Activated CD4-positive, alpha-beta T cell treated with anti-CD3 and anti-CD28 coated beads for 36 hours (primary cell): ENCODE measurements around the gene RBKS. TPM values are rescaled to one million over a fixed set of nuclear protein-coding genes. Genes with fewer than 3 reads are reported as not detected.

Experiments
- ATAC-seq: fragments of 200-7000 bp; cut with Tn5 transposase; one replicate; pipeline ENCODE4 v1.10.0; 2021; ENCODE audit warnings: mild to moderate bottlenecking, moderate library complexity
- CTCF ChIA-PET: fragments of 350-600 bp; sonication (Branson Sonifier 250); formaldehyde crosslinking; loops from one replicate; lab custom pipeline; 2021; ENCODE audit warnings: antibody characterized with exemption; lab: Charles Lee
- POLR2A ChIA-PET: fragments of 350-600 bp; sonication (Branson Sonifier 250); formaldehyde crosslinking; loops from one replicate; lab custom pipeline; 2021; ENCODE audit warnings: antibody characterized with exemption, inconsistent platforms; lab: Charles Lee
- DNase-seq: peaks from one replicate; pipeline ENCODE4 v3.0.0-alpha.2; 2020
- H3K27ac Mint-ChIP-seq: one replicate; pipeline ENCODE4 v1.8.0; 2021; ENCODE audit warnings: mixed read lengths
- H3K27me3 Mint-ChIP-seq: one replicate; pipeline ENCODE4 v1.8.0; 2021; ENCODE audit warnings: mixed read lengths
- H3K36me3 Mint-ChIP-seq: one replicate; pipeline ENCODE4 v1.8.0; 2021; ENCODE audit warnings: low read depth, mixed read lengths
- H3K4me1 Mint-ChIP-seq: one replicate; pipeline ENCODE4 v1.8.0; 2021; ENCODE audit warnings: mixed read lengths
- H3K4me3 Mint-ChIP-seq: one replicate; pipeline ENCODE4 v1.8.0; 2021; ENCODE audit warnings: mild to moderate bottlenecking, moderate library complexity, mixed read lengths
- H3K9me3 Mint-ChIP-seq: one replicate; pipeline ENCODE4 v1.8.0; 2021; ENCODE audit warnings: low read depth, mixed read lengths
- intact Hi-C, 2 experiments: fragments of 100-400 bp; cut with DNase I in 1 of 2; cut with micrococcal nuclease in 1 of 2; formaldehyde crosslinking; loops; one replicate each; pipeline versions ENCODE4 v1.14.2 to v1.15.1; 2022 to 2024; cut with DNase I, micrococcal nuclease
- total RNA-seq, 2 experiments: library from RNA; stranded (reverse); gene quantifications; one replicate each; pipeline ENCODE4 v1.2.3, GENCODE V29; 2021

RBKS gene
- total RNA-seq, 2 experiments from 2014 or later = 4.6 to 6.4 TPM

DNA sequence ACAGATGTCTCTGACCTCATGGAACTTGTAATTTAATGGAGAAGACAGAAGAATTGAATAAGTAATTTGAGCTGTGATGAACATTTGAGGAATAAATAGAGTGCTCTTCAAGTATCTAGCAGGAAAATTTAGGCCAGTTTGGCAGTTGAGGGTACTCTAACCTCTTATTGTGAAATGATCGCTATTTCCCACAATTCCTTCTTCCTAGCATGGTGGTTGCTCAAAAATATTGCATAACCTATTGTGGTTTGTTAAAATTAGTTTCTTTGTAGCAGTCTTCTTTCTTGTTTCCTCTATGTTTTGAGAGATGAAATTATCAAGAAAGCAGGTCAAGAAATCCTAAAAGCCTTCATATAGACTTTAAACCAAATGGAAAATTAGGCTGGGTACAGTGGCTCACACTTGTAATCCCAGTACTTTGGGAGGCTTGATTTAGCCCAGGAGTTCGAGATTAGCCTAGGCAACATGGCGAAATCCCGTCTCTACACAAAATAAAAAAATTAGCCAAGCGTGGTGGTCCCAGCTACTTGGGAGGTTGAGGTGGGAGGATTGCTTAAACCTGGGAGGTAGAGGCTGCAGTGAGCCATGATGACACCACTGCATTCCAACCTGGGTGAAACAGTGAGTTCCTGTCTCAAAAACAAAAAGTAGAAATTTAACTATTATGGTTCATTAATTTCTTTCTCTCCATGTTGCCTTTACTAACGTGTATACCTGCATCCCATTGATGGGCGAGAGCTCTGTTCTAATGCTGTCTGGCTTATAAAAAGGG lies 58.7 kb downstream of the RBKS start:
- Mint-ChIP-seq H3K4me3 (no peak overlapping the region), H3K27me3 (no peaks in the 10 kb centered on the region), H3K36me3 (peaks cover 8% of the 10 kb centered on the region), H3K27ac (no peak overlapping the region), H3K9me3 (no peaks in the 10 kb centered on the region), H3K4me1 (no peaks in the 10 kb centered on the region)
- ATAC-seq = no peak
- intact Hi-C loops = no loop called here
- no peak for DNase-seq
- CTCF ChIA-PET = interaction anchor here (0.6 to 1.3 kb wide), 2 partner anchors 20 to 539 kb away, joined by 3 read pairs; no protein-coding TSS in a partner anchor
- POLR2A ChIA-PET = no interaction called here

DNA sequence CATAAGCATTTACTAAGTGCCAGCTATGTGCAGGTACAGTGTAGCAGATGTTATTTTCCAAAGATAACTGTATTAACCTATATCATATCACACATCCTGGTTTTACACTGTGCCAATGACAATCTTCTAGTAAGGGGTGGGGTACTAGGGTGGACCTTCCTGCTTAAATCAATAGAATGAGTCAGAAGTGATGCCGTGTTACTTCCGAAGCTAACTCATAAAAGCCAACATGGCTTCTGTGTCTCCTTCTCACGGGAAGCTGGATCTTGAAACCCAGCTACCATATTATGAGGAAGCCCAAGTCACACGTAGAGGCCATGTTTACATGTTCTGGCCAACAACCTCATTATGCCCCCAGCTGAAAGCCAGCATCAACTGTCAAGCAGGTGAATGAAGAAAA lies 59.5 kb downstream of the RBKS start:
- peaks cover 8% of the 10 kb centered on the region for H3K36me3 Mint-ChIP-seq
- ATAC-seq (no peak), DNase-seq (no peak)
- H3K4me1 Mint-ChIP-seq = no peaks in the 10 kb centered on the region
- no peak overlapping the region for H3K27ac Mint-ChIP-seq
- CTCF ChIA-PET = interaction anchor here (0.7 to 1.3 kb wide), 2 partner anchors 9 to 20 kb away, joined by 3 read pairs; no protein-coding TSS in a partner anchor
- H3K4me3 Mint-ChIP-seq = no peak overlapping the region
- no peaks in the 10 kb centered on the region for H3K9me3 Mint-ChIP-seq
- H3K27me3 Mint-ChIP-seq = no peaks in the 10 kb centered on the region
- POLR2A ChIA-PET = no interaction called here
- intact Hi-C loops = no loop called here

DNA sequence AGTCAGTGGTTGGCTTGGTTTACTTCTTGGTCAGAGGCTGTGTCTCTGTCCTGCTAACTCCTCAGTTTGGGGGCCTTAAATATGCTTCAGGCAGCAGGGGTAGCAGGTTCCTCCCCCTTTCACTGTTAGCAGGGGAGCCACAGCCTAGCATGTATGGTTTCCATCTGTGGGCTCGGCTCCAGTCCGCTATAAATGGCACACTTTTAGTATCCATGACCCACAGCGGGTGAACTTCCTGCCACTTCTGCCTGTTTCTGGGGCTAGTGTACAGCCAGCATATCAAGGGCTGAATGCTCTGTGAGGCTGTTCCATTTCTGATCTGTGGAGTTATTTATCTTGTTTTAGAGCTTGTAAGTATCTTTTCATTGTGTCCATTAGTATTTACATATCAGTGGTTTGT lies 60.4 kb downstream of the RBKS start:
- Mint-ChIP-seq H3K9me3 (peaks cover 2% of the 10 kb centered on the region), H3K4me1 (no peaks in the 10 kb centered on the region), H3K36me3 (peaks cover 9% of the 10 kb centered on the region), H3K4me3 (no peak overlapping the region), H3K27me3 (no peaks in the 10 kb centered on the region), H3K27ac (no peak overlapping the region)
- intact Hi-C loops = no loop called here
- DNase-seq = no peak
- ChIA-PET CTCF (interaction anchor here (0.7 to 1.3 kb wide), 3 partner anchors 8 to 19 kb away, joined by 3 to 4 read pairs (median 3); no protein-coding TSS in a partner anchor), POLR2A (no interaction called here)
- ATAC-seq = no peak

DNA sequence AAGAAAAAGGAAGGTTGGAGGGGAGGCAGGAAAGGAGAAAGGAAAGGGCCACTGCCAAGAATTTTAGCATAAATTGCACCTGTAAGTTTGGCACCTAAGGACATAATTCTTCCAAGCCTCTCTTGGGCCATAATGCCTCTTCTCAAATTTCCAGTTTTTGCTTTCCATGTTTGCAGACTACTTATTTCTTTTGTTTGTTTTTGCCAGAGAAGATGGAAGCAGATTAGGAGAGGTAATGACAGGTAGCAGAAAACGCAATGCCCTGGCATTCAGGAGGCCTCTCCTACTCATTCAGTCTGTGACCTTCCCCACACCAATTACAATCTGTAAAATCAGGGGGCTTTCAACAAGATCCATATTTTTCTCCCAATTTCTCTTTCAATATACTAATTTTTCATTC lies 61.9 kb downstream of the RBKS start:
- peaks cover 5% of the 10 kb centered on the region for H3K9me3 Mint-ChIP-seq
- no peak overlapping the region for H3K4me3 Mint-ChIP-seq
- ChIA-PET CTCF (no interaction called here), POLR2A (no interaction called here)
- no peak for DNase-seq
- no peaks in the 10 kb centered on the region for H3K4me1 Mint-ChIP-seq
- peaks cover 9% of the 10 kb centered on the region for H3K36me3 Mint-ChIP-seq
- no peak for ATAC-seq
- no peaks in the 10 kb centered on the region for H3K27me3 Mint-ChIP-seq
- no peak overlapping the region for H3K27ac Mint-ChIP-seq
- intact Hi-C loops = no loop called here

DNA sequence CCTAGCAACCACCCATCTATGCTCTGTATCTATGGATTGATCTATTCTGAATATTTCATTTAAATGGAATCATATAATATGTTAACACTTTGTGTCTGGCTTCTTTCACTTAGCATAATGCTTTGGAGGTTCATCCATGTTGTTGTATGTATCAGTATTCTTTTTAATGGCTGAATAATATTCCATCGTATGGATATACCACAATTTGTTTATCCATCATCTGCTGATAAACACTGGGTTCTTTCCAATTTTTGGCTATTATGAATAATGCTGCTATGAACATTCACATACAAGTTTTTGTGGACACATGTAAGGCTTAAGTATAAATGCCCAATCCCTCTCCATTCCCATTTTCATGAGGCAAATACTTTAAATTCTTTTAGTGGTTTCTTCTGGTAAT lies 65.8 kb downstream of the RBKS start:
- Mint-ChIP-seq H3K27ac (no peak overlapping the region), H3K4me3 (no peak overlapping the region), H3K4me1 (no peaks in the 10 kb centered on the region), H3K36me3 (peaks cover 2% of the 10 kb centered on the region), H3K9me3 (peaks cover 5% of the 10 kb centered on the region), H3K27me3 (no peaks in the 10 kb centered on the region)
- DNase-seq = no peak
- ChIA-PET POLR2A (no interaction called here), CTCF (no interaction called here)
- intact Hi-C loops = no loop called here
- ATAC-seq = no peak

DNA sequence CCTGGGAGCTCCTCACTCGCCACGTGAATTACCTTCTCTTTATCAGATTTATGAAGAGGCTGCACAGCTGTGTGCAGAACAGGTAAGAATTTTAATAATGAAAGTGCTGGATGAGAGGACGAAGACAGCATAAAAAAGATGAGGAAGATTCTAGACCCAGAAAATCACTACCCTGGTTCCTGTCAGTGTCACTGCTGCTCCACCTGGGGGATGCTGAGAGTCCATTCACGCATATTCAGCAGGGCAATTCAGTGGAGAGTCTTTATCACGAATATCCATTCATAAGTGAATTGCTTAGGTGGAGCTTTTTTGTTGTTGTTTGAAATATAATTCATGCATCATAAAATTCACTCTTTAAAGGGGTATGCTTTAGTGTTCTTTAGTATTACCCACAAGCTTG lies 66.6 kb downstream of the RBKS start:
- H3K36me3 Mint-ChIP-seq = peaks cover 2% of the 10 kb centered on the region
- no peaks in the 10 kb centered on the region for H3K4me1 Mint-ChIP-seq
- peaks cover 5% of the 10 kb centered on the region for H3K9me3 Mint-ChIP-seq
- no peak overlapping the region for H3K27ac Mint-ChIP-seq
- CTCF ChIA-PET = interaction anchor here (0.6 to 0.7 kb wide), 2 partner anchors 15 to 384 kb away, joined by 3 read pairs; no protein-coding TSS in a partner anchor
- intact Hi-C loops = no loop called here
- no peaks in the 10 kb centered on the region for H3K27me3 Mint-ChIP-seq
- DNase-seq (no peak), ATAC-seq (no peak)
- H3K4me3 Mint-ChIP-seq = no peak overlapping the region
- POLR2A ChIA-PET = no interaction called here

DNA sequence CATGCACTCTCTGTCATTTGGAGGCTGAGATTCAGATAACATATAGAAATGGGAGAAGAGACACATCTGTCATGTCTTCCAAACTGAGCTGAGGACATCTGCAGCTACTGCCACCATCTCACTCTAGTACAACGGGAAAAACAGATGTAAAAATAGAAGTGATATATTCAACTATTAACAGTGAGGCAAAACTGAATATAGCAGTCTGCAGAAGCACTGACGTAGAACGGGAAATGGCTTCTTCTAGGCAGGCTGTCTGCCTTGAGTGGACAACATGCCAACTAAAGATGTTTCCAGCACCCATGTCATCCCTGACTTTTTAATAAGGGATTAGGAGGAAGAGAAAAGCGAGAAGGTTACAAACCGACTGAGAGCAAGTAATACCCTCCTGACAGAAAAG lies 67.1 kb downstream of the RBKS start:
- ChIA-PET POLR2A (no interaction called here), CTCF (interaction anchor here (0.7 kb wide), 1 partner anchor 14 kb away, joined by 3 read pairs; no protein-coding TSS in a partner anchor)
- Mint-ChIP-seq H3K4me1 (no peaks in the 10 kb centered on the region), H3K36me3 (peaks cover 2% of the 10 kb centered on the region), H3K4me3 (no peak overlapping the region), H3K9me3 (peaks cover 5% of the 10 kb centered on the region), H3K27me3 (no peaks in the 10 kb centered on the region), H3K27ac (no peak overlapping the region)
- intact Hi-C loops = no loop called here
- DNase-seq (no peak), ATAC-seq (no peak)

DNA sequence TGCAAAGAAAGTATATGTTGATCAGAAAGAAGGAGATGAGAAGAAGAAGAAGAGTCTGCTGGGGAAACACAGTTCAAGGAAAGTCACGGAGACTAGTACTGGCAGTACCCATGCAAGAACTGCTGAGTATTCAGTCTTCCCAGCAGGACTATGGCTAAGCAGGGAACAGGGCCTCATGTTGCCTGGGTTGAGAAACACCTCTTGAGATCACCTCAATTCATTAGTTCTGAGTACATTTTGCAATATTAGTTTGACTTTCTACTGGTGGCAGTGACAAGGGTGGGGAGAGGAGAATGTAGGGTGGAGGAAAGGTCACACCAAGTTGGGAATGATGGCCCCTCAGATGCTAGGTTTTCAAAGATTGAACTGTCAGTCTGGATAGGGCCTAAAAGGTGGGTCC lies 68.1 kb downstream of the RBKS start:
- ChIA-PET POLR2A (no interaction called here), CTCF (interaction anchor here (1.2 kb wide), 1 partner anchor 8 kb away, joined by 3 read pairs; no protein-coding TSS in a partner anchor)
- DNase-seq (no peak), ATAC-seq (no peak)
- Mint-ChIP-seq H3K4me1 (no peaks in the 10 kb centered on the region), H3K27ac (no peak overlapping the region), H3K9me3 (peaks cover 5% of the 10 kb centered on the region), H3K36me3 (peaks cover 2% of the 10 kb centered on the region), H3K27me3 (no peaks in the 10 kb centered on the region), H3K4me3 (no peak overlapping the region)
- intact Hi-C loops = no loop called here

DNA sequence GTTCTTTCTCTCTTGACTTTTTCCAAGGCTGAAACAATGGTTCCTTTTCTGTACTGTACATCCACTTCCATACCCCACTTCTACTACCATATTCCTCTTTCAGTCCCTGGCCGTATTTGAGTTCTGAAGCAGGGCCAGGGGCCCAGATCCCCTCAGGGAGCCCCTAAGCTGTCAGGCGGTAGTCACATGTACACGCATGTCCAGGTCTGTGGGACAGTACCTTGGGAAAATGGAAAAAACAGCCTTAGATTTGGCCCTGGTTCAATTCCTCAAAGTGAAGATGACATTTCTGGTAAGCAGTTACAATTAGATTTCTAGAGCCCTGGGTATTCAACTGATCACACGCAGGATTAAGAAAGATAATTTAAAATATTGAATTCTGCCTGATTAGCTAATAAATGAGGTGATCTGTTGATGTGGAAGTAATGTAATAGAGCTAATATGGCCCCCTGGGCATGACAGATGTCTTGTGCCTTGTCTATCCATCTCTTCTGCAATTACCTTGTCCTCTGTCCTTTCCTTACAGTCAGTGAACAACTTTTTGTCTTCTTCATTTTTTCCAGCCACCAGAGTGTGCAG lies 74.2 kb downstream of the RBKS start:
- Mint-ChIP-seq H3K27me3 (no peaks in the 10 kb centered on the region), H3K36me3 (no peaks in the 10 kb centered on the region), H3K27ac (no peak overlapping the region), H3K9me3 (no peaks in the 10 kb centered on the region), H3K4me3 (no peak overlapping the region), H3K4me1 (no peaks in the 10 kb centered on the region)
- intact Hi-C loops = no loop called here
- CTCF ChIA-PET = interaction anchor here (0.5 kb wide), 1 partner anchor 195 kb away, joined by 3 read pairs; no protein-coding TSS in a partner anchor
- DNase-seq (no peak), ATAC-seq (no peak)
- POLR2A ChIA-PET = no interaction called here

DNA sequence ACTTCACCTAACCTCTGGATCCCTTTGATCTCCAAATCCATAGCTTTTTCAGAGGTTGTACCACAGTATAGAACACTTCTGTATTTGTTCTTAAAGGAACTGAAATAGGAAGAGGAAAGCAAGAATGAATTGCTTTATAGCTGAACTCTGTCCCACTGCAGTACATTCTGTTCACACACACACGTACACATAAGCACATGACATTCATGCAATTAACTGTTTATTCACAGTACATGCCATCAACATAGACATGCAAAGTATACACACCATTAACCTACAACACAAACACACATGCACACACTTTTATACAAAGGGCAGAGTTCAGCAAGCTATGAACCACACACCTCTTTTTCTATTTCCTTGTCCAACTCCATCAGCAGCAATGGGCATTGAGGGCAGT lies 75.4 kb downstream of the RBKS start:
- ChIA-PET POLR2A (interaction anchor here (0.6 kb wide), 1 partner anchor 574 kb away, joined by 6 read pairs; no protein-coding TSS in a partner anchor), CTCF (no interaction called here)
- Mint-ChIP-seq H3K27ac (no peak overlapping the region), H3K9me3 (no peaks in the 10 kb centered on the region), H3K36me3 (no peaks in the 10 kb centered on the region), H3K4me3 (no peak overlapping the region), H3K27me3 (no peaks in the 10 kb centered on the region), H3K4me1 (peaks cover 2% of the 10 kb centered on the region)
- intact Hi-C loops = no loop called here
- ATAC-seq (no peak), DNase-seq (no peak)

DNA sequence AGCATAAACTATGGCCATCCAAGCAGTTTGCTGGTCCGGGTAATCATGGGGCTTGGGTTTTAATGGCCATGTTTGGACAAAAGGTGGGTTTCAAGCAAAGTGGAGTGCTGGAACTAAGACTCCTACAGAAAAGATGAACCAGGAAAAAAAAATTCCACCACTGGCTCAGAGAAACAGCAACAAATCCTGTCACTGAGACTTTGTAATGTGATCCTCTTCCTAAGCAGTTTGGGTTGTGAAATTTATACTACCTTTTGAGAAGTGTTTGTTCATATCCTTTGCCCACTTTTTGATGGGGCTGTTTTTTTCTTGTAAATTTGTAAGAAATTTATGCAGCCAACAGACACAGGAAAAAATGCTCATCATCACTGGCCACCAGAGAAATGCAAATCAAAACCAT lies 78.4 kb downstream of the RBKS start:
- no peak overlapping the region for H3K4me3 Mint-ChIP-seq
- H3K9me3 Mint-ChIP-seq = no peaks in the 10 kb centered on the region
- H3K36me3 Mint-ChIP-seq = no peaks in the 10 kb centered on the region
- H3K27ac Mint-ChIP-seq = no peak overlapping the region
- no peaks in the 10 kb centered on the region for H3K27me3 Mint-ChIP-seq
- CTCF ChIA-PET = no interaction called here
- intact Hi-C loops = no loop called here
- ATAC-seq (no peak), DNase-seq (no peak)
- peaks cover 8% of the 10 kb centered on the region for H3K4me1 Mint-ChIP-seq
- POLR2A ChIA-PET = no interaction called here

DNA sequence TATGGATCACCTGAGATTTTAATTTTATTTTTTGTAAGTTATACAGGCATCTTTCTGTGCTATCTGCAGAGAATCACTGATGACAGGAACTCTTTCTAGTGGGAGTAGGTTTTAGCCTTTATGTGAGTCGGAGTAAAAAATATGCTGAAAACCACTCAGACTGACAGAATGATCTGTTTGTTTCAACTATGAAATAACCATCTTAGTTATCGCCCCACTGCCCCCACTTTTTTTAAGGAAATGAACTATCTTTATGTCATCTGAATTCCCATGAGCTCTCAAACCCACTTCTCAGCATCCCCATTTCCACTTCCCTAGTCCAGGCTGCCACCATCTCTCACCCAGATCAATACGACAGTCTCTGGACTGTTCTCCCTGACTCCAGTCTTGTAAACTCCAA lies 79.7 kb downstream of the RBKS start:
- ChIA-PET POLR2A (no interaction called here), CTCF (interaction anchor here (1.0 to 1.4 kb wide), 2 partner anchors 24 to 784 kb away, joined by 3 to 4 read pairs; no protein-coding TSS in a partner anchor)
- Mint-ChIP-seq H3K27me3 (no peaks in the 10 kb centered on the region), H3K36me3 (no peaks in the 10 kb centered on the region), H3K27ac (no peak overlapping the region), H3K9me3 (no peaks in the 10 kb centered on the region), H3K4me1 (peaks cover 8% of the 10 kb centered on the region), H3K4me3 (no peak overlapping the region)
- ATAC-seq (no peak), DNase-seq (no peak)
- intact Hi-C loops = no loop called here
